Measurements from ENCODE around the gene PPIAL4G. TPM values are rescaled to one million over a fixed set of nuclear protein-coding genes. Genes with fewer than 3 reads are reported as not detected.
A peak's percentile ranks its signal among the peaks of the same experiment; 100 is the strongest.
"Not testable (repeated sequence)": the region's sequence is repeated elsewhere in the genome, so short reads cannot be mapped to it uniquely, and the experiment has no call there.

The PPIAL4G gene
- total RNA-seq: not detected
- long read RNA-seq: 0 reads

DNA sequence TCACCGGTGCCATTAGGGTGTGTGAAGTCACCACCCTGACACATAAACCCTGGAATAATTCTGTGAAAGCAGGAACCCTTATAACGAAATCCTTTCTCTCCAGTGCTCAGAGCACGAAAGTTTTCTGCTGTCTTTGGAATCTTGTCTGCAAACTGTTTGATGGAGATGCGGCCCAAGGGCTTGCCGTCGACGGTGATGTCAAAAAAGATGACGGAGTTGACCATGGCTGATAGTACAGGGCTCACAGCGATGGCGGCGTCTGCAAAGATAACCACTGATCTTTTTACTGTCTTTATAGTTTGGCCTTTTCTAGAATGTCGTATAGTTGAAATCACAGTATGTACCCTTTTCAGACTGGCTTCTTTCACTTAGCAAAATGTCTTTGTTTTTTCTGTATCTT lies at the start of gene PPIAL4G:
PPIAL4G (minus strand) TSS at position 274 of the 400 bp plus-strand sequence; CDS start at position 224, 50 bp downstream.
- ATAC-seq; intact Hi-C loops (cut with DNase I, micrococcal nuclease); DNase-seq: not testable (repeated sequence)

DNA sequence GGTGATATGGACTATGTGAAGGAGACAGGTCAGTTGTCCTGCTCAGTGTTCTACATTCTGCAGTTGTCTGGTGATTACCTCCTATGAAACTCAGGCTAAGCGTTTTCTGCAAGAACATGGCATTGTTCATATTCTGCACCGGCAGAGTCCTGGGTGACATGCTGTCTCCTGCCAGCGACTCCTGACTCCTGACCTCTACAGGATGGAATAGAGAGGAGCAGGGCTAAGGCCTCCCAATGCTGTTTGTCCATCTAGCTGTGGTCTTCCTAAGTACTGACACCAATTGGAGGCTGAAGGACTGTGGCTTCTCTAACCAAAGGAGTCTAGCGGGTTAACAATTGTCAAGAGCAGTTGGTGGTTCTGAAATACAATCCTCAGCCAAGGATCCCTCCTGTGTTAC lies 49.1 kb upstream of the PPIAL4G start:
- DNase-seq; intact Hi-C loops (cut with DNase I, micrococcal nuclease); ATAC-seq: not testable (repeated sequence)

DNA sequence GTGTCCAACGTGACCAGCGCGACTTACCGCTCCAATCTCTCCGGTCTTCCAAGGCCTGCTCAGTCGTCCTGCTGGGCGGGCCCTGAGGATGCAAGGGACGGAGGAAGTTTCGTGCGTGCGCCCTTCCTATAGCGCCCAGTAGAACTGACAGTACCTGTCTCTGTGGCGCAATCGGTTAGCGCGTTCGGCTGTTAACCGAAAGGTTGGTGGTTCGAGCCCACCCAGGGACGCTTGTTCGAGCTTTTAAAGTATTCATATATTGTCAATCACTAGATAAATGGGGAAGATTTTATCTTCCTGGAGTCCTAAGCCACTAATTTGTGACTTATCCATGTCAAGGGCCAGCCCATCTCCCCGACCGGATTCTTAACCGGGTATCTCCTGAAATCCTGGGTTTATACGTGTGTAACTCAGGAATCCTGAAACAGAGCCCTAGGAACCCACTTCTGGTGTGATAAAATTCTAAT lies 46.0 kb upstream of the PPIAL4G start:
- ATAC-seq; intact Hi-C loops (cut with DNase I, micrococcal nuclease): not testable (repeated sequence)
- peak; percentile 51 to 53 for DNase-seq

GRCh38 chr1:148528591-148528990 lies 45.5 kb upstream of the PPIAL4G start:
- DNase-seq; ATAC-seq; intact Hi-C loops (cut with DNase I, micrococcal nuclease): not testable (repeated sequence)

DNA sequence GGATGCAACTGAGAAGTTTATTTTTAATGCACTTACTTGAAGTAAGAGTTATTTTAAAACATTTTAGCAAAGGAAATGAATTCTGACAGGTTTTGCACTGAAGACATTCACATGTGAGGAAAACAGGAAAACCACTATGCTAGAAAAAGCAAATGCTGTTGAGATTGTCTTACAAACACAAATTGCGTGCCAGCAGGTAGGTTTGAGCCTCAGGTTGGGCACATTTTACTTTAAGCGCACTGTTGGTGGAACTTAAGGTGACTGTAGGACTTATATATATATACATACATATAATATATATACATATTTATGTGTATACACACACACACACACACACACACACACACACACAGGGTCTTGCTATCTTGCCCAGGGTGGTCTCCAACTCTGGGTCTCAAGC lies 43.5 kb upstream of the PPIAL4G start:
- intact Hi-C loops (cut with DNase I, micrococcal nuclease); DNase-seq; ATAC-seq: not testable (repeated sequence)

DNA sequence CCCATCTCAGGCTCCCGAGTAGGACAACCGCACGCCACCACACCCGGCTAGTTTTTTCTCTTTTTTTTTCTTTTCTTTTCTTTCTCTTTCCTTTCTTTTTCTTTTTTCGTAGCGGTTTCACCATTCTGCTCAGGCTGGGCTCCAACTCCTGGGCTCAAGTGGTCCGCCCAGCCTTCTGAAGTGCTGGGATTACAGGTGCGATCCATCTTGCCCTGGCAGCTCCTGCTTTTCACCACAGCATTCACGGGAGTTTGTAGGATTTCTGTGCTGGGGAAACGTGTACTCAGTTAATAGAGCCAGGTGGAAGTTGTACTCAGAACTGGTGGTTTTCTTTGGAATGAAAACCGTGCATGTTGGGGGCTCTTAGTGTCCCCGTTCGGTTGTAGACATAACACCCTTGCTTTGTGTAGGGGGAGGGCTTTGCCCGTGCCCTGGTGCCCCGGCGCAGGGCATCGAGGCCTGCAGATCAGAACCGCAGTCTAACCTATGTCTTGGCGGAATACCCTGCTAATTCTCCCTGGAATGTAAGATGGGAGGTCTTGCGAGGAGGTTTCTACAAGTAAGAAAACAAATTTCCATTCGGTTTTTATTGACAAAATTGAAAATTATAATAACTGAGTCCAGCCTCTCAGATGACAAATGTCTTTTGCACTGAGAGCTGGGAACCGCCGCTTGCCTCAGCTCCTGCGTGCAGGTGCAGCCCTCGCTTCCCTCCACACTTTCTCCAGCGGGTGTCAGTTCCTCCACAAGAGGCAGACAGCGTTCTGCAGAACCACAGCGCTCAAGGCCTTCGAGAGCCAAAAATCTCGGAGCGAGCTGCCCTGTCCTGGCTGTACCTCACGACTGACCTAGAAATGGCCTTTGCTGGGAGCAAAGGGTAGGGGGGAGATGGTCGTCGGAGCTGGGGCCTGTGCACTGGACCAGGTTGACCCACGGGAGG lies 40.4 kb upstream of the PPIAL4G start:
- intact Hi-C loops (cut with DNase I, micrococcal nuclease); DNase-seq: not testable (repeated sequence)
- peak; percentile 9 for ATAC-seq

DNA sequence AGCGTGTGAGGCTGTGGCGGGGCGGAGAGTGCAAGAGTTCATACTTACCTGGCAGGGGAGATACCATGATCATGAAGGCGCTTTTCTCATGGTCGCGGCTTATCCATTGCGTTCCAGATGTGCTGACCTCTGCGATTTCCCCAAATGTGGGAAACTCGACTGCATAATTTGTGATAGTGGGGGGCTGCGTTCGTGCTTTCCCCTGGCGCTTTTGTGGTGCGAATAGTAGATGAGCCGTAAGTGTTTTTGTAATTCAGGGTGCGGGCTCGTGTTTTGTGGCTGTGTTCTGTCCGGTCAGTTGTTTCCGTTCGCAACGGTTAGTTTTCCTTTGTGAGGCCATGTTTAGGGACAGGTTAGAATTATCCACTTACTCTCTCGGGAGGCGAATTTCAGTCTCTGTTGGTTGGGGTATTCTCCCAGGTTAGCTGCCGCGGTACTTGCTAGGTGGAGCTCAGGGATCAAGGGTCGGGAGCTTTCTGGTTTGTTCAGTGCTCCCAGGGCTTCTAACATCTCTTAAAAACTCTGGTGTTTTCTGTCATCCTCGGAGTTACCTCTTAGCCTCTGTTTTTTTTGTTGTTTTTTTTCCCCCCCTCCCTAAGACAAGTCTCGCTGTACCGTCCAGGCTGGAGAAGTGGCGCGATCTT lies 39.6 kb upstream of the PPIAL4G start:
- ATAC-seq: peak; percentile 86

DNA sequence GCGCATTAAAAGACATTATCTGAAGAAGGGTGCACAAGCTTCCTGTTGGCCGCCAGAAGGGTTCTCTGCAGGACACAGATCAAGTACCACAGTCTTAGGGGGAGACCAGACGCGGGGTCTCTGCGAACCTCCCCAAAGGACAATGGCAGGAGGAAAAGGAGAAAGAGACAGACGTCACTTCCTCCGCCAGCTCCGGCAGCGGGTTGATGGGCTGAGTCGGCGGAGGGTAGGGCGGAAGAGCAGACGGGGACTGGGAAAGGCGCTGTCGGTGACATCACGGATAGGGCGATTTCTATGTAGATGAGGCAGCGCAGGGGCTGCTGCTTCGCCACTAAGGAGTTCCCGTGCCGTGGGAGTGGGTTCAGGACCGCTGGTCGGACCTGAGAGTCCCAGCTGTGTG lies 39.0 kb upstream of the PPIAL4G start:
- DNase-seq: peak; percentile 81 to 92
- ATAC-seq: peak; percentile 84
- intact Hi-C loops (cut with DNase I, micrococcal nuclease): not testable (repeated sequence)

More for the DNA sequence above, 39.6 kb upstream of the PPIAL4G start:
- peak; percentile 86 to 93 for DNase-seq
- intact Hi-C loops (cut with DNase I, micrococcal nuclease): not testable (repeated sequence)

GRCh38 chr1:148514310-148514709 lies 31.2 kb upstream of the PPIAL4G start:
- ATAC-seq; DNase-seq; intact Hi-C loops (cut with DNase I, micrococcal nuclease): not testable (repeated sequence)

DNA sequence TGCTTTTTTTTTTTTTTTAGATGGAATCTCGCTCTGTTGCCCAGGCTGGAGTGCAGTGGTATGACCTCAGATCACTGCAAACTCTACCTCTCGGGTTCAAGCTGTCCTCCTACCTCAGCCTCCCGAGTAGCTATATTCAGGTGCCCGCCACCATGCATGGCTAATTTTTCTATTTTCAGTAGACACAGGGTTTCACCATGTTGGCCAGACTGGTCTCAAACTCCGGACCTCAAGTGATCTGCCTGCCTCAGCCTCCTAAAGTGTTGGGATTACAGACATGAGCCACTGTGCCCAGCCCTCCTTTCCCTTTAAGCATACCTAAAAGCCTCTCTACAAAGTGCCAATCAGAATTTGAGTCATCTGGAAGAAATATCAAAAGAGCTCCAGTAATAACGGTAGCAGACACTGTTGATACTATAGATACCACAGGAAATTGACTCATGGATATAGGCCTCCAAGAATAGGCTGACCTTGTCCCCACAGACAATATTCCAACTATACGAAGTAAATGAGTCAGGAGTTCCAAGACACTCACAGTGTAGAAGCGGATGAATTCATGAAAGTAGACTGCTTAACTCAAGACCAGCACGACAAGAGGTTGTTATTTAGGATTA lies 29.6 kb upstream of the PPIAL4G start:
- intact Hi-C loops (cut with DNase I, micrococcal nuclease): not testable (repeated sequence)

GRCh38 chr1:148493933-148494332 lies 10.8 kb upstream of the PPIAL4G start:
- intact Hi-C loops (cut with DNase I, micrococcal nuclease); DNase-seq; ATAC-seq: not testable (repeated sequence)

More for the DNA sequence above, 29.6 kb upstream of the PPIAL4G start:
- ATAC-seq, DNase-seq: not testable (repeated sequence)

GRCh38 chr1:148481134-148481533 lies 2.0 kb downstream of the PPIAL4G start:
- intact Hi-C loops (cut with DNase I, micrococcal nuclease); ATAC-seq; DNase-seq: not testable (repeated sequence)

GRCh38 chr1:148459694-148460093 lies 23.4 kb downstream of the PPIAL4G start:
- intact Hi-C loops (cut with DNase I, micrococcal nuclease); ATAC-seq; DNase-seq: not testable (repeated sequence)

GRCh38 chr1:148458901-148459581 lies 24.1 kb downstream of the PPIAL4G start:
- ATAC-seq; intact Hi-C loops (cut with DNase I, micrococcal nuclease): not testable (repeated sequence)
- DNase-seq: peak; percentile 51 to 58

DNA sequence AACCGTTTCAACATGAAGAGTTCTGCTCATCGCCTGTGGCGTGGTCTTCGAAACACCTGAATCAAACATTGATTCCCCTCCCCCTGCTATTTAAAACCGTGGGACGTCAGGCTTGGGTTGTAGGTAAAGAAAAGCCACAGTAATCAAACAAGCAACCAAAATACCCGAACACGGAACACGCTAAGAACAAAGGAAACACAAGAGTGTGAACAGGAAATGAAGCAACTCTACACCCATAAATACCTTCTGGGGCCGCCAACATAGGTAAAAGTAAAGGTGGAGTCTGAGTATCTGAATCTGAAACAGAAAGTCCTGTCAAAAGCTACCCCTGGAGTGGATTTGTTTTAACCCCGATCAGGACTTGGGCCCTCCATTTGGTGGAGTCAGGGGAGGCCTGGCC lies 24.7 kb downstream of the PPIAL4G start:
- ATAC-seq; intact Hi-C loops (cut with DNase I, micrococcal nuclease): not testable (repeated sequence)
- DNase-seq: peak in 1 of 2 donors; percentile 13

DNA sequence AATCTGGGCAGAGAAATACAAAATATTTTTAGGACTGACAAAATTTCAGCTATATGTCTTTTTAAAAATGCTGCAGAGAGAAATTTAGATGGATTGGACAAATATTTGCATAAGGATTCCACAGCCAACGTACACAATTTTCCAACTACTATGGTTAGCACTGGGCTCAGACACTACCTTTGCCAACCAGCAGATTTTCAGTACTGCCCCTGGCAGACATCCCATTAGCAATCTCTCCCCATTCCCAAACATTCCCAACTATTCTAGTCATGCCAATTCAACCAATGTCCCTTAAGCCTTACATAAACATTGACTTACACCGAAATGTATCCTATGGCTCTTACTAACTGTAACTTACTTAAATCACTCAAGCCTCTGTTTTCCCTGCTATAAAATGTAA lies 30.3 kb downstream of the PPIAL4G start:
- ATAC-seq; DNase-seq; intact Hi-C loops (cut with DNase I, micrococcal nuclease): not testable (repeated sequence)

DNA sequence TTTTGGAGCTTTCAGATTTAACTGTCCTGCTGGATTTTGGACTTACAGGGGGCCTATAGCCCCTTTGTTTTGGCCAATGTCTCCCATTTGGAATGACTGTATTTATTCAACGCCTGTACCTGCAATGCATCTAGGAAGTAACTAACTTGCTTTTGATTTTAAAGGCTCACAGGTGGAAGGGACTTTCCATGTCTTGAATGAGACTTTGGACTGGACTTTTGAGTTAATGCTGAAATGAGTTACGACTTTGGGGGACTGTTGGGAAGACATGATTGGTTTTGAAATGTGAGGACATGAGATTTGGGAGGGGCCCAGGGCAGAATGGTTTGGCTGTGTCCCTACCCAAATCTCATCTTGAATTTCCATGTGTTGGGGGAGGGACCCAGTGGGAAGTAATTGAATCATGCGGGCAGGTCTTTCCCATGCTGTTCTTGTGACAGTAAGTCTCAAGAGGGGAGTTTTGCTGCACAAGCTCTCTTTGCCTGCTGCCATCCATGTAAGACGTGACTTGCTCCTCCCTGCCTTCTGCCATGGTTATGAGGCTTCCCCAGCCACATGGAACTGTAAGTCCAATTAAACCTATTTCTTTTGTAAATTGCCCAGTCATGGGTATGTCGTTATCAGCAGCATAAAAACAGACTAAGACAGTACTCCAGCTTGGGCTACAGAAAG lies 43.3 kb downstream of the PPIAL4G start:
- peak; percentile 39 for ATAC-seq

GRCh38 chr1:148435406-148435805 lies 47.7 kb downstream of the PPIAL4G start:
- ATAC-seq (no peak), DNase-seq (no peak)
- intact Hi-C loops (cut with DNase I, micrococcal nuclease): no loop called here

More for the DNA sequence above, 43.3 kb downstream of the PPIAL4G start:
- intact Hi-C loops (cut with DNase I, micrococcal nuclease); DNase-seq: not testable (repeated sequence)

All from left colon (tissue), 2 donors.